ENCODE data around the gene SCARB1. TPM values are rescaled to one million over a fixed set of nuclear protein-coding genes. Genes with fewer than 3 reads are reported as not detected.

SCARB1 gene
- total RNA-seq, 1 experiment from 2014 or later = 359 TPM

- DNase-seq (ENCODE audit: low read depth, low spot score) (no peak), ATAC-seq (no peak)
- Histone ChIP-seq H3K4me3 (ENCODE audit: low read depth in 2 of 2, low read length in 2 of 2) (no peak overlapping the region), H3K27me3 (ENCODE audit: control insufficient read depth, insufficient read depth, low read length) (no peaks in the 10 kb centered on the region), H3K4me1 (ENCODE audit: control insufficient read depth, insufficient read depth, low read length) (peaks cover 81% of the 10 kb centered on the region), H3K9me3 (ENCODE audit: control insufficient read depth, insufficient read depth, low read depth, low read length) (no peaks in the 10 kb centered on the region), H3K27ac (ENCODE audit: low read length) (peak overlapping the region; percentile 100), H3K36me3 (ENCODE audit: control insufficient read depth, insufficient read depth, low read length) (no peaks in the 10 kb centered on the region)
- in situ Hi-C loops (cut with HindIII; ENCODE audit: low pct_unique_long_range_greater_than_20kb, low sequenced_read_pairs) (no loop called here), intact Hi-C loops (cut with micrococcal nuclease; ENCODE audit: unreplicated experiment) (no loop called here)
- POLR2A ChIA-PET = interaction anchor here (1.3 kb wide), 1 partner anchor 10 kb away, joined by 3 read pairs; no protein-coding TSS in a partner anchor
- BruUV-seq (replicated peaks) = no TSS peak
- CTCF ChIA-PET = interaction anchor here (0.5 to 0.6 kb wide), 2 partner anchors 11 to 238 kb away, joined by 3 read pairs; no protein-coding TSS in a partner anchor
- no peak for TF ChIP-seq CTCF (IDR thresholded peaks at IDR 0.05)
Measured at GRCh38 chr12:124746649-124747425, 116.8 kb downstream of the SCARB1 start.

GRCh38 chr12:124745891-124746570 is 117.6 kb downstream of the SCARB1 start:
- peaks cover 86% of the 10 kb centered on the region for H3K4me1 ChIP-seq (ENCODE audit: control insufficient read depth, insufficient read depth, low read length)
- no TSS peak for BruUV-seq (replicated peaks)
- H3K4me3 ChIP-seq (ENCODE audit: low read depth in 2 of 2, low read length in 2 of 2) = peak overlapping the region; percentile 12 to 26; a peak in 3 of 4 replicates
- ChIA-PET CTCF (interaction anchor here (0.5 to 0.8 kb wide), 3 partner anchors 10 to 237 kb away, joined by 3 read pairs; no protein-coding TSS in a partner anchor), POLR2A (no interaction called here)
- TF ChIP-seq POLR2AphosphoS5 (IDR thresholded peaks at IDR 0.05; ENCODE audit: low read depth, low read length) (peak; percentile 89), CTCF (IDR thresholded peaks at IDR 0.05) (no peak), REST (IDR thresholded peaks at IDR 0.05; ENCODE audit: insufficient read depth in 1 of 2, low read depth in 2 of 2, low read length in 1 of 2) (0 out of 4 replicates have a peak, but pooled peaks of 1 of the 2 experiments have one; percentile 32), TCF7L2 (IDR thresholded peaks at IDR 0.05; ENCODE audit: low read depth, low read length) (peak; percentile 72; the same call in 1 of the 2 replicates), SIN3A (IDR thresholded peaks at IDR 0.05; ENCODE audit: borderline replicate concordance, insufficient read depth, low read depth, low read length) (peak; percentile 56; the same call in 1 of the 2 replicates)
- DNase-seq (ENCODE audit: low read depth, low spot score) = no peak
- in situ Hi-C loops (cut with HindIII; ENCODE audit: low pct_unique_long_range_greater_than_20kb, low sequenced_read_pairs) (no loop called here), intact Hi-C loops (cut with micrococcal nuclease; ENCODE audit: unreplicated experiment) (no loop called here)
- no peaks in the 10 kb centered on the region for H3K36me3 ChIP-seq (ENCODE audit: control insufficient read depth, insufficient read depth, low read length)
- H3K27me3 ChIP-seq (ENCODE audit: control insufficient read depth, insufficient read depth, low read length) = no peaks in the 10 kb centered on the region
- ATAC-seq = peak; percentile 88
- peak overlapping the region; percentile 100 for H3K27ac ChIP-seq (ENCODE audit: low read length)
- no peaks in the 10 kb centered on the region for H3K9me3 ChIP-seq (ENCODE audit: control insufficient read depth, insufficient read depth, low read depth, low read length)

Measured in Panc1 (cell line).